Smooth muscle cell (in vitro differentiated cells): ENCODE measurements around the gene APOL3. TPM values are rescaled to one million over a fixed set of nuclear protein-coding genes. Genes with fewer than 3 reads are reported as not detected.
A peak's percentile ranks its signal among the peaks of the same experiment; 100 is the strongest.
"Not testable (repeated sequence)": the region's sequence is repeated elsewhere in the genome, so short reads cannot be mapped to it uniquely, and the experiment has no call there.

Experiments
- DNase-seq: peaks from one replicate; lab custom pipeline; 2025; ENCODE audit not compliant: unreplicated experiment; lab: John Stamatoyannopoulos, UW
- H2AFZ ChIP-seq: fragments of 200-600 bp; sonication (generic); 2 replicates; pipeline ENCODE4 v1.6.0; 2016; ENCODE audit warnings: antibody characterized with exemption, low read depth, mild to moderate bottlenecking
- H3F3A ChIP-seq: fragments of 200-600 bp; sonication (generic); 2 replicates; pipeline ENCODE4 v1.6.0; 2017; ENCODE audit warnings: antibody characterized with exemption, low read depth
- H3K27ac ChIP-seq: fragments of 200-600 bp; sonication (generic); 2 replicates; pipeline ENCODE4 v1.5.1; 2016; ENCODE audit warnings: low read depth, mild to moderate bottlenecking
- H3K27me3 ChIP-seq: fragments of 200-600 bp; sonication (generic); 2 replicates; pipeline ENCODE4 v1.6.1; 2016; ENCODE audit warnings: low read depth, mild to moderate bottlenecking
- H3K36me3 ChIP-seq: fragments of 200-600 bp; sonication (generic); 2 replicates; pipeline ENCODE4 v1.5.1; 2016; ENCODE audit warnings: low read depth
- H3K4me1 ChIP-seq: fragments of 200-600 bp; sonication (generic); 2 replicates; pipeline ENCODE4 v1.5.1; 2016; ENCODE audit warnings: low read depth
- H3K4me2 ChIP-seq: fragments of 200-600 bp; sonication (generic); 2 replicates; pipeline ENCODE4 v1.6.0; 2016; ENCODE audit warnings: mild to moderate bottlenecking
- H3K4me3 ChIP-seq: fragments of 200-600 bp; sonication (generic); 2 replicates; pipeline ENCODE4 v1.5.1; 2016; ENCODE audit warnings: mild to moderate bottlenecking
- H3K79me2 ChIP-seq: fragments of 200-600 bp; sonication (generic); 2 replicates; pipeline ENCODE4 v1.6.0; 2016; ENCODE audit warnings: low read depth, mild to moderate bottlenecking
- H3K9ac ChIP-seq: fragments of 200-600 bp; sonication (generic); 2 replicates; pipeline ENCODE4 v1.6.0; 2016; ENCODE audit warnings: low read depth
- H3K9me3 ChIP-seq: fragments of 200-600 bp; sonication (generic); replicated peaks from 2 replicates; pipeline ENCODE4 v1.5.1; 2016; ENCODE audit warnings: low read depth
- H4K20me1 ChIP-seq: fragments of 200-600 bp; sonication (generic); 2 replicates; pipeline ENCODE4 v1.6.0; 2016; ENCODE audit warnings: low read depth
- CTCF ChIP-seq: fragments of 200-600 bp; sonication (generic); IDR thresholded peaks from 2 replicates; pipeline ENCODE4 v1.5.1; 2017; ENCODE audit warnings: borderline replicate concordance, mild to moderate bottlenecking, antibody characterized with exemption; ENCODE audit not compliant: insufficient read depth, poor library complexity, severe bottlenecking
- WGBS: methylation state at CpG from one replicate; pipeline ENCODE4 v1.1.7; 2016; ENCODE audit warnings: low lambda C conversion rate; 5-methylcytosine and 5-hydroxymethylcytosine counted together
- polyA plus RNA-seq: library from polyadenylated mRNA; unstranded; fragments of >200 nt; fragmentation: Nextera tagmentation; extraction: Ambion mirVana; gene quantifications from 2 replicates; pipeline ENCODE4 v1.2.1, GENCODE V29; 2016
- total RNA-seq: library from RNA; depleted of rRNA; stranded (reverse); fragments of >200 nt; gene quantifications from 2 replicates; pipeline ENCODE4 v1.2.3, GENCODE V29; 2014

Gene APOL3
- total and polyA plus RNA-seq, 2 experiments from 2014 or later, result 0.24 to 0.40 TPM

GRCh38 chr22:36204001-36204631, 43.6 kb upstream of the APOL3 start:
- Histone ChIP-seq H2AFZ (no peak overlapping the region), H3K9me3 (no peaks in the 10 kb centered on the region), H4K20me1 (no peaks in the 10 kb centered on the region), H3K9ac (no peak overlapping the region), H3K36me3 (no peaks in the 10 kb centered on the region), H3K4me2 (no peak overlapping the region), H3K4me3 (no peak overlapping the region), H3K79me2 (no peaks in the 10 kb centered on the region), H3F3A (no peaks in the 10 kb centered on the region), H3K27ac (no peak overlapping the region), H3K4me1 (peaks cover 4% of the 10 kb centered on the region), H3K27me3 (no peaks in the 10 kb centered on the region)
- TF ChIP-seq CTCF, result no peak
- no peak for DNase-seq
- WGBS, result 87% methylated on average over 8 of the region's 8 CpGs

GRCh38 chr22:36203441-36203840, 42.9 kb upstream of the APOL3 start:
- not testable (repeated sequence) for H3K36me3 ChIP-seq, H3K4me1 ChIP-seq, H3K4me3 ChIP-seq, H2AFZ ChIP-seq, H3F3A ChIP-seq, H3K9ac ChIP-seq, H3K4me2 ChIP-seq, H3K9me3 ChIP-seq, DNase-seq, H3K27me3 ChIP-seq, H3K79me2 ChIP-seq, H4K20me1 ChIP-seq
- H3K27ac ChIP-seq, result peak overlapping the region; percentile 56
- 78% methylated on average over 7 of the region's 7 CpGs for WGBS

- H3F3A ChIP-seq, H3K79me2 ChIP-seq, H3K9me3 ChIP-seq, DNase-seq, H3K4me1 ChIP-seq, H3K27me3 ChIP-seq, H4K20me1 ChIP-seq, H2AFZ ChIP-seq, H3K36me3 ChIP-seq, H3K4me2 ChIP-seq, H3K4me3 ChIP-seq, H3K9ac ChIP-seq: not testable (repeated sequence)
- peak overlapping the region; percentile 56 for H3K27ac ChIP-seq
- 88% methylated on average over 8 of the region's 8 CpGs for WGBS
Measured at GRCh38 chr22:36202906-36203305, 42.4 kb upstream of the APOL3 start.

- Histone ChIP-seq H3K27me3 (no peaks in the 10 kb centered on the region), H3K9me3 (no peaks in the 10 kb centered on the region), H3K36me3 (no peaks in the 10 kb centered on the region), H3K4me3 (no peak within 1 kb of the TSS), H3F3A (no peaks in the 10 kb centered on the region), H3K9ac (no peak within 1 kb of the TSS), H3K79me2 (no peaks in the 10 kb centered on the region), H3K27ac (no peak within 1 kb of the TSS), H3K4me1 (peaks cover 19% of the 10 kb centered on the region), H2AFZ (no peak within 1 kb of the TSS), H4K20me1 (no peaks in the 10 kb centered on the region), H3K4me2 (no peak within 1 kb of the TSS)
- 84% methylated on average over 13 of the region's 13 CpGs for WGBS
- DNase-seq, result no peak
- no peak for TF ChIP-seq CTCF
Measured at GRCh38 chr22:36201630-36202319, 41.2 kb upstream of the APOL3 start, which contains the start of gene APOL4. APOL4 (minus strand) TSS chr22:36201809; CDS start chr22:36201734, 75 bp downstream.

GRCh38 chr22:36201025-36201424, 40.5 kb upstream of the APOL3 start:
- H3K4me1 ChIP-seq, result peaks cover 26% of the 10 kb centered on the region
- WGBS, result 100% methylated on average over 1 of the region's 5 CpGs
- not testable (repeated sequence) for H2AFZ ChIP-seq, H3K27ac ChIP-seq, H3K4me2 ChIP-seq, H3K79me2 ChIP-seq, H3K36me3 ChIP-seq, H3K4me3 ChIP-seq, DNase-seq, H4K20me1 ChIP-seq, H3K9me3 ChIP-seq, H3K9ac ChIP-seq, H3K27me3 ChIP-seq, H3F3A ChIP-seq
